ENCODE results near the gene VIL1.

GRCh38 chr2:218381916-218382366, 37.0 kb upstream of the VIL1 start, which contains the start of gene SLC11A1:
- TF ChIP-seq EZH2 (IDR thresholded peaks at IDR 0.05; ENCODE audit: low read depth) = no peak
- TF ChIP-seq, protein P1, sequence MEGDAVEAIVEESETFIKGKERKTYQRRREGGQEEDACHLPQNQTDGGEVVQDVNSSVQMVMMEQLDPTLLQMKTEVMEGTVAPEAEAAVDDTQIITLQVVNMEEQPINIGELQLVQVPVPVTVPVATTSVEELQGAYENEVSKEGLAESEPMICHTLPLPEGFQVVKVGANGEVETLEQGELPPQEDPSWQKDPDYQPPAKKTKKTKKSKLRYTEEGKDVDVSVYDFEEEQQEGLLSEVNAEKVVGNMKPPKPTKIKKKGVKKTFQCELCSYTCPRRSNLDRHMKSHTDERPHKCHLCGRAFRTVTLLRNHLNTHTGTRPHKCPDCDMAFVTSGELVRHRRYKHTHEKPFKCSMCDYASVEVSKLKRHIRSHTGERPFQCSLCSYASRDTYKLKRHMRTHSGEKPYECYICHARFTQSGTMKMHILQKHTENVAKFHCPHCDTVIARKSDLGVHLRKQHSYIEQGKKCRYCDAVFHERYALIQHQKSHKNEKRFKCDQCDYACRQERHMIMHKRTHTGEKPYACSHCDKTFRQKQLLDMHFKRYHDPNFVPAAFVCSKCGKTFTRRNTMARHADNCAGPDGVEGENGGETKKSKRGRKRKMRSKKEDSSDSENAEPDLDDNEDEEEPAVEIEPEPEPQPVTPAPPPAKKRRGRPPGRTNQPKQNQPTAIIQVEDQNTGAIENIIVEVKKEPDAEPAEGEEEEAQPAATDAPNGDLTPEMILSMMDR (conservative IDR thresholded peaks at IDR 0.05) = no peak
